GM23338 (cell line): ENCODE results near the gene MPPED1. TPM values are rescaled to one million over a fixed set of nuclear protein-coding genes. Genes with fewer than 3 reads are reported as not detected.

Source experiments
- ATAC-seq: fragments of 200-7000 bp; cut with Tn5 transposase; 3 replicates; pipeline ENCODE4 v1.9.1; 2020
- DNase-seq: peaks from one replicate; pipeline ENCODE4 v3.0.0-alpha.2; 2015; ENCODE audit warnings: low spot score
- H2AFZ ChIP-seq: fragments of 200-600 bp; sonication (generic); 2 replicates; pipeline ENCODE4 v1.8.0; 2016; ENCODE audit warnings: antibody characterized with exemption, mild to moderate bottlenecking, moderate library complexity
- H3F3A ChIP-seq: fragments of 200-600 bp; sonication (generic); replicated peaks from 2 replicates; pipeline ENCODE4 v1.8.0; 2017; ENCODE audit warnings: antibody characterized with exemption, mixed run types, low read depth
- H3K27ac ChIP-seq: fragments of 200-600 bp; sonication (generic); 2 replicates; pipeline ENCODE4 v1.6.1; 2016; ENCODE audit warnings: low read depth
- H3K27me3 ChIP-seq: fragments of 200-600 bp; sonication (generic); 2 replicates; pipeline ENCODE4 v1.8.0; 2016; ENCODE audit warnings: mild to moderate bottlenecking, mixed run types, moderate library complexity; ENCODE audit not compliant: insufficient read depth
- H3K36me3 ChIP-seq: fragments of 200-600 bp; sonication (generic); 2 replicates; pipeline ENCODE4 v1.8.0; 2016; ENCODE audit warnings: mild to moderate bottlenecking; ENCODE audit not compliant: insufficient read depth
- H3K4me1 ChIP-seq: fragments of 200-600 bp; sonication (generic); 2 replicates; pipeline ENCODE4 v1.8.0; 2016; ENCODE audit warnings: mild to moderate bottlenecking, moderate library complexity; ENCODE audit not compliant: insufficient read depth
- H3K4me2 ChIP-seq: fragments of 200-600 bp; sonication (generic); 2 replicates; pipeline ENCODE4 v1.7.1; 2017; ENCODE audit warnings: mixed run types
- H3K4me3 ChIP-seq: fragments of 200-600 bp; sonication (generic); 2 replicates; pipeline ENCODE4 v1.6.1; 2016; ENCODE audit warnings: mixed run types
- H3K79me2 ChIP-seq: fragments of 200-600 bp; sonication (generic); replicated peaks from 2 replicates; pipeline ENCODE4 v1.8.0; 2017; ENCODE audit warnings: mild to moderate bottlenecking; ENCODE audit not compliant: insufficient read depth
- H3K9me2 ChIP-seq: fragments of 200-600 bp; sonication (generic); 2 replicates; pipeline ENCODE4 v1.8.0; 2017; ENCODE audit not compliant: insufficient read depth
- H4K20me1 ChIP-seq: fragments of 200-600 bp; sonication (generic); replicated peaks from 2 replicates; pipeline ENCODE4 v1.8.0; 2017; ENCODE audit warnings: mild to moderate bottlenecking; ENCODE audit not compliant: insufficient read depth
- H3K27ac Mint-ChIP-seq: 2 replicates; pipeline ENCODE4 v1.8.0; 2020; ENCODE audit warnings: inconsistent platforms, mild to moderate bottlenecking, moderate library complexity, mixed read lengths
- H3K27me3 Mint-ChIP-seq: 3 replicates; pipeline ENCODE4 v1.8.0; 2022; ENCODE audit warnings: low read depth, mild to moderate bottlenecking, moderate library complexity, mixed read lengths, inconsistent platforms; ENCODE audit not compliant: insufficient read depth, poor library complexity
- H3K36me3 Mint-ChIP-seq: 3 replicates; pipeline ENCODE4 v1.8.0; 2021; ENCODE audit warnings: low read depth, mild to moderate bottlenecking, inconsistent platforms, moderate library complexity, mixed read lengths
- H3K4me1 Mint-ChIP-seq: 3 replicates; pipeline ENCODE4 v1.8.0; 2020; ENCODE audit warnings: mild to moderate bottlenecking, inconsistent platforms, mixed read lengths
- H3K4me3 Mint-ChIP-seq: 3 replicates; pipeline ENCODE4 v1.8.0; 2021; ENCODE audit warnings: moderate library complexity, mild to moderate bottlenecking, inconsistent platforms, mixed read lengths
- H3K9me3 Mint-ChIP-seq: 3 replicates; pipeline ENCODE4 v1.8.0; 2020; ENCODE audit warnings: moderate library complexity, mild to moderate bottlenecking, inconsistent platforms, mixed read lengths
- CTCF ChIP-seq, 2 experiments: fragments of 200-600 bp in 1 of 2; sonication (generic) in 1 of 2; conservative IDR thresholded peaks; 2 replicates each; pipeline versions ENCODE4 v1.5.1 to v1.6.1; 2016 to 2017; ENCODE audit warnings: antibody characterized with exemption in 2 of 2, low read depth in 2 of 2, mild to moderate bottlenecking in 2 of 2, moderate library complexity in 1 of 2
- ZNF114 ChIP-seq: fragments of 250-450 bp; sonication (Bioruptor Pico); IDR thresholded peaks from 2 replicates; pipeline ENCODE4 v1.5.0; 2020; ENCODE audit warnings: mild to moderate bottlenecking, moderate library complexity
- polyA plus RNA-seq: library from polyadenylated mRNA; unstranded; fragments of >200 nt; fragmentation: Nextera tagmentation; extraction: Ambion mirVana; gene quantifications from 2 replicates; pipeline ENCODE4 v1.2.1, GENCODE V29; 2016
- total RNA-seq: library from RNA; depleted of rRNA; stranded (reverse); fragments of >200 nt; shearing (Covaris generic); gene quantifications from 2 replicates; pipeline ENCODE4 v1.2.3, GENCODE V29; 2014; rRNA removed
- TF ChIP-seq, protein P1 (sequence below): IDR thresholded peaks from one replicate; pipeline ENCODE4 v1.6.1; 2018; ENCODE audit warnings: antibody characterized with exemption; ENCODE audit not compliant: unreplicated experiment

Gene MPPED1
- total and polyA plus RNA-seq, 2 experiments from 2014 or later, result 0.56 TPM; not detected in 1

GRCh38 chr22:43555561-43556515, 144.0 kb downstream of the MPPED1 start:
- H3K4me2 ChIP-seq, result no peak overlapping the region
- H3K36me3 ChIP-seq, result no peaks in the 10 kb centered on the region
- no peak overlapping the region for H3K4me3 Mint-ChIP-seq
- H4K20me1 ChIP-seq, result no peaks in the 10 kb centered on the region
- peaks cover 12% of the 10 kb centered on the region for H3K27me3 Mint-ChIP-seq
- no peak overlapping the region for H2AFZ ChIP-seq
- H3K27me3 ChIP-seq, result no peaks in the 10 kb centered on the region
- H3K79me2 ChIP-seq, result no peaks in the 10 kb centered on the region
- H3K4me1 Mint-ChIP-seq, result peaks cover 4% of the 10 kb centered on the region
- H3F3A ChIP-seq, result no peaks in the 10 kb centered on the region
- no peak for TF ChIP-seq CTCF (conservative IDR thresholded peaks at IDR 0.05; ENCODE audit: low read depth in 2 of 2)
- TF ChIP-seq, protein P1, sequence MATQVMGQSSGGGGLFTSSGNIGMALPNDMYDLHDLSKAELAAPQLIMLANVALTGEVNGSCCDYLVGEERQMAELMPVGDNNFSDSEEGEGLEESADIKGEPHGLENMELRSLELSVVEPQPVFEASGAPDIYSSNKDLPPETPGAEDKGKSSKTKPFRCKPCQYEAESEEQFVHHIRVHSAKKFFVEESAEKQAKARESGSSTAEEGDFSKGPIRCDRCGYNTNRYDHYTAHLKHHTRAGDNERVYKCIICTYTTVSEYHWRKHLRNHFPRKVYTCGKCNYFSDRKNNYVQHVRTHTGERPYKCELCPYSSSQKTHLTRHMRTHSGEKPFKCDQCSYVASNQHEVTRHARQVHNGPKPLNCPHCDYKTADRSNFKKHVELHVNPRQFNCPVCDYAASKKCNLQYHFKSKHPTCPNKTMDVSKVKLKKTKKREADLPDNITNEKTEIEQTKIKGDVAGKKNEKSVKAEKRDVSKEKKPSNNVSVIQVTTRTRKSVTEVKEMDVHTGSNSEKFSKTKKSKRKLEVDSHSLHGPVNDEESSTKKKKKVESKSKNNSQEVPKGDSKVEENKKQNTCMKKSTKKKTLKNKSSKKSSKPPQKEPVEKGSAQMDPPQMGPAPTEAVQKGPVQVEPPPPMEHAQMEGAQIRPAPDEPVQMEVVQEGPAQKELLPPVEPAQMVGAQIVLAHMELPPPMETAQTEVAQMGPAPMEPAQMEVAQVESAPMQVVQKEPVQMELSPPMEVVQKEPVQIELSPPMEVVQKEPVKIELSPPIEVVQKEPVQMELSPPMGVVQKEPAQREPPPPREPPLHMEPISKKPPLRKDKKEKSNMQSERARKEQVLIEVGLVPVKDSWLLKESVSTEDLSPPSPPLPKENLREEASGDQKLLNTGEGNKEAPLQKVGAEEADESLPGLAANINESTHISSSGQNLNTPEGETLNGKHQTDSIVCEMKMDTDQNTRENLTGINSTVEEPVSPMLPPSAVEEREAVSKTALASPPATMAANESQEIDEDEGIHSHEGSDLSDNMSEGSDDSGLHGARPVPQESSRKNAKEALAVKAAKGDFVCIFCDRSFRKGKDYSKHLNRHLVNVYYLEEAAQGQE, result peak; percentile 44
- no peak for TF ChIP-seq ZNF114 (CRISPR knock-in tag)
- no peak overlapping the region for H3K27ac Mint-ChIP-seq
- no peaks in the 10 kb centered on the region for H3K9me2 ChIP-seq
- H3K9me3 Mint-ChIP-seq, result peaks cover 38% of the 10 kb centered on the region
- H3K27ac ChIP-seq, result no peak overlapping the region
- DNase-seq, result no peak
- H3K36me3 Mint-ChIP-seq, result peaks cover 21% of the 10 kb centered on the region
- no peaks in the 10 kb centered on the region for H3K4me1 ChIP-seq
- ATAC-seq, result no peak
- H3K4me3 ChIP-seq, result no peak overlapping the region

Other genes starting within 250 kb of the MPPED1 start
- 129 and 147 TPM in 2 replicates for gene TTLL12, start 224.9 kb upstream of the MPPED1 start, total RNA-seq
- gene TTLL12, start 224.9 kb upstream of the MPPED1 start, polyA plus RNA-seq, result 43.9 and 46.7 TPM in 2 replicates
- 2.0 and 3.2 TPM in 2 replicates for gene SCUBE1, start 68.6 kb upstream of the MPPED1 start, total RNA-seq
- 0.52 and 0.81 TPM in 2 replicates for gene SCUBE1, start 68.6 kb upstream of the MPPED1 start, polyA plus RNA-seq